Osteoblast (primary cell): ENCODE data around the gene GNLY. TPM values are rescaled to one million over a fixed set of nuclear protein-coding genes. Genes with fewer than 3 reads are reported as not detected.

Experiments used
- DNase-seq: peaks from one replicate; pipeline ENCODE4 v3.0.0; 2011; ENCODE audit warnings: low spot score, mixed read lengths; ENCODE audit not compliant: insufficient read length; ENCODE audit errors: missing footprints
- H2AFZ ChIP-seq: 2 replicates; pipeline ENCODE4 v1.6.0; 2011; ENCODE audit warnings: mild to moderate bottlenecking, low read length
- H3K27ac ChIP-seq: 2 replicates; pipeline ENCODE4 v1.5.1; 2011; ENCODE audit warnings: mild to moderate bottlenecking, low read depth, low read length, moderate library complexity
- H3K27me3 ChIP-seq: 2 replicates; pipeline ENCODE4 v1.6.0; 2012; ENCODE audit warnings: mild to moderate bottlenecking, control low read depth, inconsistent platforms, low read length, moderate library complexity; ENCODE audit not compliant: insufficient read depth
- H3K36me3 ChIP-seq: 2 replicates; pipeline ENCODE4 v1.5.1; 2011; ENCODE audit warnings: mild to moderate bottlenecking, low read length, control low read depth, moderate library complexity; ENCODE audit not compliant: insufficient read depth
- H3K4me1 ChIP-seq: 2 replicates; pipeline ENCODE4 v1.5.1; 2011; ENCODE audit warnings: mild to moderate bottlenecking, low read length, control low read depth, moderate library complexity; ENCODE audit not compliant: insufficient read depth
- H3K4me2 ChIP-seq: 2 replicates; pipeline ENCODE4 v1.6.0; 2011; ENCODE audit warnings: mild to moderate bottlenecking, low read length; ENCODE audit not compliant: insufficient read depth
- H3K4me3 ChIP-seq: fragments of 200-600 bp; sonication (generic); 3 replicates; pipeline ENCODE4 v1.5.1; 2012; ENCODE audit warnings: mild to moderate bottlenecking, low read length, inconsistent platforms; ENCODE audit not compliant: insufficient read depth
- H3K79me2 ChIP-seq: 2 replicates; pipeline ENCODE4 v1.6.0; 2012; ENCODE audit warnings: mild to moderate bottlenecking, low read length, control low read depth, inconsistent platforms; ENCODE audit not compliant: insufficient read depth
- H3K9me3 ChIP-seq: 2 replicates; pipeline ENCODE4 v1.5.1; 2011; ENCODE audit warnings: low read depth, low read length, control low read depth
- H4K20me1 ChIP-seq: 2 replicates; pipeline ENCODE4 v1.6.0; 2012; ENCODE audit warnings: mild to moderate bottlenecking, low read length, control low read depth; ENCODE audit not compliant: insufficient read depth
- CTCF ChIP-seq: IDR thresholded peaks from 2 replicates; pipeline ENCODE4 v1.5.1; 2011; ENCODE audit warnings: mild to moderate bottlenecking, low read depth, low read length, moderate library complexity; ENCODE audit errors: extremely low read depth
- total RNA-seq: library from RNA; depleted of rRNA; stranded (reverse); fragments of >200 nt; gene quantifications from 2 replicates; pipeline ENCODE4 v1.2.3, GENCODE V29; 2012

The GNLY gene
- not detected in 2 replicates for total RNA-seq

- no peak within 1 kb of the TSS for H3K4me2 ChIP-seq
- H3K36me3 ChIP-seq = no peaks in the 10 kb centered on the region
- H2AFZ ChIP-seq = no peak within 1 kb of the TSS
- H3K4me1 ChIP-seq = no peaks in the 10 kb centered on the region
- H4K20me1 ChIP-seq = no peaks in the 10 kb centered on the region
- H3K79me2 ChIP-seq = no peaks in the 10 kb centered on the region
- no peaks in the 10 kb centered on the region for H3K9me3 ChIP-seq
- H3K27me3 ChIP-seq = no peaks in the 10 kb centered on the region
- DNase-seq = no peak
- no peak within 1 kb of the TSS for H3K27ac ChIP-seq
- TF ChIP-seq CTCF = no peak
- no peak within 1 kb of the TSS for H3K4me3 ChIP-seq
Observed at GRCh38 chr2:85694052-85695025, at the start of gene GNLY. GNLY (plus strand) TSS chr2:85694358; CDS start chr2:85694419, 61 bp downstream.

GRCh38 chr2:85644909-85645308, 49.2 kb upstream of the GNLY start:
- Histone ChIP-seq H3K4me3 (no peak overlapping the region), H3K27me3 (no peaks in the 10 kb centered on the region), H3K4me1 (peaks cover 17% of the 10 kb centered on the region), H4K20me1 (no peaks in the 10 kb centered on the region), H3K79me2 (no peaks in the 10 kb centered on the region), H3K4me2 (no peak overlapping the region), H3K9me3 (no peaks in the 10 kb centered on the region), H2AFZ (no peak overlapping the region), H3K36me3 (peaks cover 85% of the 10 kb centered on the region), H3K27ac (no peak overlapping the region)
- DNase-seq = no peak
- TF ChIP-seq CTCF = no peak

- Histone ChIP-seq H3K27ac (no peak overlapping the region), H3K4me3 (no peak overlapping the region), H3K27me3 (no peaks in the 10 kb centered on the region), H3K4me2 (no peak overlapping the region), H3K4me1 (peaks cover 20% of the 10 kb centered on the region), H3K79me2 (no peaks in the 10 kb centered on the region), H3K9me3 (no peaks in the 10 kb centered on the region), H4K20me1 (no peaks in the 10 kb centered on the region), H3K36me3 (peaks cover 82% of the 10 kb centered on the region), H2AFZ (no peak overlapping the region)
- no peak for TF ChIP-seq CTCF
- DNase-seq = no peak
Observed at GRCh38 chr2:85646166-85646565, 48.0 kb upstream of the GNLY start.

GRCh38 chr2:85647823-85648526, 46.2 kb upstream of the GNLY start:
- Histone ChIP-seq H3K4me1 (peaks cover 32% of the 10 kb centered on the region), H3K79me2 (no peaks in the 10 kb centered on the region), H3K27ac (peak overlapping the region; percentile 88), H2AFZ (no peak overlapping the region), H3K27me3 (no peaks in the 10 kb centered on the region), H3K4me2 (no peak overlapping the region), H3K4me3 (no peak overlapping the region), H4K20me1 (no peaks in the 10 kb centered on the region), H3K9me3 (no peaks in the 10 kb centered on the region), H3K36me3 (peaks cover 68% of the 10 kb centered on the region)
- no peak for TF ChIP-seq CTCF
- no peak for DNase-seq
